Mesenchymal stem cell (in vitro differentiated cells and primary cell): Measurements from ENCODE around the gene VAMP2.

Experiments used
- DNase-seq: peaks from one replicate; pipeline ENCODE4 v3.0.0-alpha.2; 2013
- H2AFZ ChIP-seq: one replicate; pipeline ENCODE4 v1.6.1; 2013; ENCODE audit warnings: low read depth, mild to moderate bottlenecking, control low read depth, inconsistent platforms, low read length, moderate library complexity
- H2AK5ac ChIP-seq: 2 replicates; pipeline ENCODE4 v1.6.1; 2013; ENCODE audit warnings: low read length, moderate library complexity, mild to moderate bottlenecking, inconsistent platforms; ENCODE audit not compliant: severe bottlenecking
- H2BK120ac ChIP-seq: one replicate; pipeline ENCODE4 v1.6.1; 2013; ENCODE audit warnings: low read depth, mild to moderate bottlenecking, inconsistent platforms, low read length, moderate library complexity
- H2BK12ac ChIP-seq, 2 experiments: one replicate each; pipeline ENCODE4 v1.6.1; 2013; ENCODE audit warnings: inconsistent platforms in 2 of 2, low read length in 2 of 2, mild to moderate bottlenecking in 2 of 2, moderate library complexity in 2 of 2, control low read depth in 1 of 2
- H2BK15ac ChIP-seq: one replicate; pipeline ENCODE4 v1.6.1; 2013; ENCODE audit warnings: mild to moderate bottlenecking, low read depth, inconsistent platforms; ENCODE audit not compliant: poor library complexity, severe bottlenecking
- H2BK5ac ChIP-seq: 2 replicates; pipeline ENCODE4 v1.6.1; 2013; ENCODE audit warnings: low read depth, mild to moderate bottlenecking, low read length, control low read depth, inconsistent platforms; ENCODE audit not compliant: poor library complexity, severe bottlenecking
- H3K14ac ChIP-seq, 2 experiments: one replicate each; pipeline ENCODE4 v1.6.1; 2013; ENCODE audit warnings: inconsistent platforms in 2 of 2, low read length in 2 of 2, control low read depth in 1 of 2, mild to moderate bottlenecking in 1 of 2, moderate library complexity in 1 of 2
- H3K18ac ChIP-seq, 2 experiments: one replicate each; pipeline ENCODE4 v1.6.1; 2013; ENCODE audit warnings: inconsistent platforms in 2 of 2, low read length in 2 of 2, control low read depth in 1 of 2, low read depth in 1 of 2, mild to moderate bottlenecking in 1 of 2
- H3K23ac ChIP-seq, 2 experiments: one replicate each; pipeline ENCODE4 v1.6.1; 2013; ENCODE audit warnings: inconsistent platforms in 2 of 2, low read length in 2 of 2, mild to moderate bottlenecking in 2 of 2, moderate library complexity in 2 of 2, control low read depth in 1 of 2
- H3K27ac ChIP-seq: 2 replicates; pipeline ENCODE4 v1.5.1; 2013; ENCODE audit warnings: mild to moderate bottlenecking, moderate library complexity, low read length, control low read depth, inconsistent platforms; ENCODE audit not compliant: poor library complexity, severe bottlenecking
- H3K27me3 ChIP-seq, 2 experiments: 2 replicates each; pipeline versions ENCODE4 v1.6.1 to v1.7.0; 2013; ENCODE audit warnings: low read length in 2 of 2, mild to moderate bottlenecking in 2 of 2, moderate library complexity in 2 of 2, control low read depth in 1 of 2, inconsistent platforms in 1 of 2; ENCODE audit not compliant: control insufficient read depth in 1 of 2, insufficient read depth in 1 of 2
- H3K36me3 ChIP-seq, 2 experiments: 2 replicates each; pipeline versions ENCODE4 v1.6.1 to v1.7.0; 2013; ENCODE audit warnings: low read length in 2 of 2, control low read depth in 1 of 2, inconsistent platforms in 1 of 2, low read depth in 1 of 2, mild to moderate bottlenecking in 1 of 2; ENCODE audit not compliant: insufficient read depth in 2 of 2, control insufficient read depth in 1 of 2
- H3K4ac ChIP-seq, 2 experiments: one replicate each; pipeline ENCODE4 v1.6.1; 2013; ENCODE audit warnings: inconsistent platforms in 2 of 2, low read length in 2 of 2, mild to moderate bottlenecking in 2 of 2, moderate library complexity in 2 of 2, control low read depth in 1 of 2, low read depth in 1 of 2
- H3K4me1 ChIP-seq: 2 replicates; pipeline ENCODE4 v1.6.1; 2013; ENCODE audit warnings: low read depth, low read length, control low read depth; ENCODE audit not compliant: control insufficient read depth, insufficient read depth
- H3K4me2 ChIP-seq: 2 replicates; pipeline ENCODE4 v1.6.1; 2013; ENCODE audit warnings: low read length, mild to moderate bottlenecking, inconsistent platforms; ENCODE audit not compliant: poor library complexity, severe bottlenecking
- H3K4me3 ChIP-seq, 2 experiments: 2 replicates each; pipeline versions ENCODE4 v1.5.1 to v1.7.0; 2013; ENCODE audit warnings: low read length in 2 of 2, mild to moderate bottlenecking in 2 of 2, control low read depth in 1 of 2, low read depth in 1 of 2; ENCODE audit not compliant: insufficient read depth in 1 of 2
- H3K79me1 ChIP-seq: replicated peaks from 2 replicates; pipeline ENCODE4 v1.6.1; 2013; ENCODE audit warnings: mild to moderate bottlenecking, control low read depth, low read length, inconsistent platforms; ENCODE audit not compliant: poor library complexity, severe bottlenecking
- H3K9ac ChIP-seq: 2 replicates; pipeline ENCODE4 v1.7.0; 2013; ENCODE audit warnings: mild to moderate bottlenecking, low read length, moderate library complexity
- H3K9me3 ChIP-seq: 2 replicates; pipeline ENCODE4 v1.7.0; 2013; ENCODE audit warnings: mild to moderate bottlenecking, low read length; ENCODE audit not compliant: control insufficient read depth
- H4K8ac ChIP-seq: one replicate; pipeline ENCODE4 v1.6.1; 2013; ENCODE audit warnings: inconsistent platforms, mild to moderate bottlenecking, low read length, moderate library complexity
- H4K91ac ChIP-seq: one replicate; pipeline ENCODE4 v1.6.1; 2013; ENCODE audit warnings: mild to moderate bottlenecking, low read length, inconsistent platforms
- WGBS: methylation state at CpG from one replicate; pipeline ENCODE4 v1.1.7; 2013; ENCODE audit warnings: mixed read lengths; 5-methylcytosine and 5-hydroxymethylcytosine counted together

VAMP2 gene

DNA sequence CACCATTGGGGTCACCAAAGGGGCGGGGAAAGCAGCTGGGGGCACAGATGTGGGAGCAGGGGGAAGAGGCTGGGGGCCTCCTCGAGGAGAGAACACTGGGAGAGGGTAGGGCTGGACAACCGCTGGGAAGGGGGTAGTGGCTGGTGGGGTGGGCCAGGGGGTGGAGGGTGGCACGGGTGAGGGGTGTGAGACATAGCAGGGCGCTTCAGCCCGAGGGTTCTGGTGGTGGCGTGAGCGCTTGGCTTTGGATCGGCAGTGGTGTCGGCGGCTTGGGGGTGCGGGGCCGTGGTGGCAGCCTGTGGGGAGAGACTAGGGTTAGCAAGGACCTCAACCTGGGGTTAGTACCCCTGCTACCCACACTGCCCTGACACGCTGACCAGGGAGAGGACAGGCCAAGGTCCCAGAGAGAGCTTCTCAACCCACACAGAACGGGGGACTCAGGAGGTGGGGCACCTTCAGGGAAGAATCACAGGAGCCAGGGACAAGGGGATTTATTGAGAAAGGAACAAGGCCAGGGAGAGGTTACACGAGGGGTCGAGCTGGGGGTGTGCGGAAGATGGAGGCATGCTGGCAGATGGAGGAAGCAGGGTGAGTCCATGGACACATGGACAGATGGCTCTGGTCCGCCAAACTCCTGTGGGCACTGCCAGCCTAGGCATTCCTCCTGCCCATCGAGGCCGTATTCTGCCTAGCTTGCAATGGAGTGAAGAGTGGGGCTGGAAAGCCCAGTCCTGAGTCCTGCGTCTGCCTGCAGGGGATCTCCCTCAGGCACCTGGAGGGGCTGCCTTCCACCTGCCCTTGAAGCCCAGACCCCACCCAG, 19.0 kb downstream of the VAMP2 start:
- DNase-seq = no peak
- H3K79me1 ChIP-seq = peaks cover 22% of the 10 kb centered on the region
- H2AK5ac ChIP-seq = no peak overlapping the region
- H3K4me2 ChIP-seq = no peak overlapping the region
- H3K27me3 ChIP-seq = no peaks in the 10 kb centered on the region
- no peak overlapping the region for H2BK12ac ChIP-seq
- no peak overlapping the region for H2BK5ac ChIP-seq
- no peak overlapping the region for H3K18ac ChIP-seq
- H3K4me3 ChIP-seq = no peak overlapping the region
- H2AFZ ChIP-seq = no peak overlapping the region
- H3K23ac ChIP-seq = no peak overlapping the region
- whole genome bisulfite sequencing = 94% methylated on average over 22 of the region's 22 CpGs
- no peak overlapping the region for H3K14ac ChIP-seq
- no peak overlapping the region for H3K4ac ChIP-seq
- no peak overlapping the region for H3K27ac ChIP-seq
- peaks cover 79 to 89% of the 10 kb centered on the region in 2 experiments for H3K36me3 ChIP-seq
- H4K8ac ChIP-seq = no peak overlapping the region
- no peak overlapping the region for H4K91ac ChIP-seq
- H2BK120ac ChIP-seq = no peak overlapping the region
- peaks cover 2% of the 10 kb centered on the region for H3K4me1 ChIP-seq
- no peaks in the 10 kb centered on the region for H3K9me3 ChIP-seq
- no peak overlapping the region for H3K9ac ChIP-seq
- no peak overlapping the region for H2BK15ac ChIP-seq

DNA sequence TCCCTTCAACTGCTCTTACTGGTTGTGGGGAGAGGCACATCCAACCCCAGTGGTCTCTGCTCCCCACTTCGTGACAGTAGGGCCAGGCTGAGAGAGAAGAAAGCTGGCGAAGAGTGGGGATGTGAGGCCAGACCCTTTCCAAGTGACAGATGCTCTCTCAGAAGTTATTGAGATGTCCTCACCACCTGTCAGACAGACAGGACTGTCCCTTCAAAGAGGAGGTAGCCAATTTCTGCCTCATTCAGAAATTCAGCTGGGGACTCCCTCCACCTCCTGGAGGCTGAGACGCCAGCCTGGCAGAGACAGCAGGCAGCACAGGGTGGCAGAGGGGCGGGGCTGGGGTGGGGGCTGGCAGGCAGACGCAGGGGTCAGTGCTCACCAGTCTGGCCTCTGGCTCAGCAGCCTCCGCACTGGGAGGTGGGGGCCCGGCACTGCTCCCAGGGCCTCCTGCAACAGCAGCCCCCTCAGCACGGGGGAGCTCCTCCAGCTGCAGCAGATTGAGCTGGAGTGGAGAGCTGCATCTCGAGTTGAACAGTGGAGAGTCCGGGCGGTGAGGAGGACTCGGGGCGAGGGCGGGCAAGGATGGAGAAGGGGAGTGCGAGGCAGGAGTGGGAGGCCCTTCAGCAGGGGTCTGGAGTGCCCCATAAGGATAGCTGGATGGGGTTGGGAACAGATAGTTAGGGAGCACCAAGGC, 19.7 kb downstream of the VAMP2 start:
- Histone ChIP-seq H4K91ac (no peak overlapping the region), H3K14ac (no peak overlapping the region), H3K4me2 (no peak overlapping the region), H2AK5ac (no peak overlapping the region), H3K27ac (no peak overlapping the region), H3K9ac (no peak overlapping the region), H3K9me3 (no peaks in the 10 kb centered on the region), H3K36me3 (peaks cover 72 to 82% of the 10 kb centered on the region in 2 experiments), H3K4ac (no peak overlapping the region), H3K23ac (no peak overlapping the region), H3K4me3 (no peak overlapping the region), H3K27me3 (no peaks in the 10 kb centered on the region), H2BK120ac (no peak overlapping the region), H2AFZ (no peak overlapping the region), H2BK12ac (no peak overlapping the region), H3K79me1 (peaks cover 16% of the 10 kb centered on the region), H4K8ac (no peak overlapping the region), H3K4me1 (peaks cover 3% of the 10 kb centered on the region), H2BK5ac (no peak overlapping the region), H2BK15ac (no peak overlapping the region), H3K18ac (no peak overlapping the region)
- DNase-seq = no peak
- 95% methylated on average over 14 of the region's 15 CpGs for WGBS

DNA sequence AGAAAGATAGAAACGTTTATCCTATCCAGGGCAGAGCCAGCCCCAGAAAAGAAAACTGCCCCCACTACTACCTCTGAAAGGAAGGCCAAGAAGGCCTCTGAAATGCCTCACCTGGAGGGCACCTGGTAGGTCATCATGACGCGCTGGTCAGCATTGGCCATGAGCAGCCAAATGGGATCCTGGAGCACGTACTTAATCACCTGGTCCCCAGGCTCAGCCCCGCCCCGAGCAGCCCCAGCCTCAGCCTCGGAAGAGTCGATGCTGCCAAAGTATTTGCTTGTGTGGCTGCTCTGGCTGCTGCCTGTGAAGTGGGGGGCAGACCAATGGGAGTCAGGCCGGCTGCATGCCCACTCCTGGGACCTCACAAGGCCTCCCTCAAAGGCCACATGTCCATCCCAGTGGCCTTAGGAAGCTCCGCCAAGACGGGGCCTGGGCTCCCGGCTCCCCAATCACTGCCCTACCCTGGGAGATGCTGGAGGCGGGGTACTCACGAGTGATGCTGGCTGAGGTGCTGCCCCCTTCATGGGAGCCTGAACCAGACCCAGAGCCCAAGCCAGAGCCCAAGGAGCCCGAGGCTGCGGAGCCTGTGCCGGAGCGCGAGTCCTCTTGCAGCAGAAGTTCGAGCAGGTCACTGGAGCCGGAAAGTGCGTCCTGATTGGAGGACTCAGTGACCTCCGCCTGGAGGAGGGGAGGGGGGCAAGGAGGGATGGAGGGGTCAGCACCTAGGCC, 20.4 kb downstream of the VAMP2 start:
- Histone ChIP-seq H2BK120ac (no peak overlapping the region), H2AK5ac (no peak overlapping the region), H4K91ac (no peak overlapping the region), H2BK12ac (no peak overlapping the region), H3K14ac (no peak overlapping the region), H3K27me3 (no peaks in the 10 kb centered on the region), H3K79me1 (peaks cover 10% of the 10 kb centered on the region), H3K9ac (no peak overlapping the region), H3K4me2 (no peak overlapping the region), H3K4me3 (no peak overlapping the region), H3K23ac (no peak overlapping the region), H3K9me3 (no peaks in the 10 kb centered on the region), H2BK15ac (peak overlapping the region; percentile 49), H2AFZ (no peak overlapping the region), H3K4ac (no peak overlapping the region), H3K18ac (no peak overlapping the region), H4K8ac (no peak overlapping the region), H3K36me3 (peaks cover 65 to 75% of the 10 kb centered on the region in 2 experiments), H3K4me1 (peaks cover 5% of the 10 kb centered on the region), H2BK5ac (no peak overlapping the region), H3K27ac (no peak overlapping the region)
- 95% methylated on average over 23 of the region's 23 CpGs for WGBS
- no peak for DNase-seq

DNA sequence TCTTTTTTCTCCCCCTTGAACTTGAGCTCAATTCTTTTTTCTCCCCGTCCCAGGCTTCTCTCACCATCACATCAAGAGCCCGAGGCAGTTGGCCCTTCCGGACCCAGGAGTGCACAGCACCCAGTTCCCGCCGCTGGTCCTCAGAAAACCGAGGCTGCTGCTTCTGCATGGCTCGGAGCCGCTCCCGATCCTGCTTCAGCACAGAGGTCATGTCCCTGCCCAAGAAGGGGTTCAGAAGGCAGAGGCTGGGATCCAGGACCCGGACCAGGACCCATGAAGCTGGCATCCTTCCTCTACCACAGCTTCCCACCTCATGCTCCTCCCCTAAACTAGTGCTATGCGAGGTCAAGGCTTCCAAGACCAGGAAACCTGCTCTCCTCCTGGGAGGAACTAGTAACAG, 21.0 kb downstream of the VAMP2 start:
- no peak overlapping the region for H2BK120ac ChIP-seq
- peaks cover 5% of the 10 kb centered on the region for H3K4me1 ChIP-seq
- H2AK5ac ChIP-seq = no peak overlapping the region
- no peak overlapping the region for H3K18ac ChIP-seq
- no peak overlapping the region for H4K8ac ChIP-seq
- 96% methylated on average over 11 of the region's 11 CpGs for WGBS
- no peak overlapping the region for H3K4me2 ChIP-seq
- H2BK12ac ChIP-seq = no peak overlapping the region
- H3K36me3 ChIP-seq = peaks cover 59 to 69% of the 10 kb centered on the region in 2 experiments
- H3K14ac ChIP-seq = no peak overlapping the region
- H3K9me3 ChIP-seq = no peaks in the 10 kb centered on the region
- H4K91ac ChIP-seq = no peak overlapping the region
- no peak overlapping the region for H2AFZ ChIP-seq
- no peak overlapping the region for H3K23ac ChIP-seq
- no peak overlapping the region for H2BK15ac ChIP-seq
- no peak overlapping the region for H3K4me3 ChIP-seq
- H3K9ac ChIP-seq = no peak overlapping the region
- H3K27ac ChIP-seq = no peak overlapping the region
- H2BK5ac ChIP-seq = no peak overlapping the region
- no peak overlapping the region for H3K4ac ChIP-seq
- DNase-seq = no peak
- peaks cover 7% of the 10 kb centered on the region for H3K79me1 ChIP-seq
- no peaks in the 10 kb centered on the region for H3K27me3 ChIP-seq
